ENCODE data around the gene KRTAP29-1.

Gene KRTAP29-1

GRCh38 chr17:41311111-41311510 lies 8.5 kb upstream of the KRTAP29-1 start:
- Histone ChIP-seq H3K36me3 (ENCODE audit: control insufficient read depth, insufficient read depth, low read length) (no peaks in the 10 kb centered on the region), H3K9me3 (ENCODE audit: control insufficient read depth, insufficient read depth, low read depth, low read length) (no peaks in the 10 kb centered on the region), H3K9ac (ENCODE audit: low read length) (no peak overlapping the region), H3K27ac (ENCODE audit: low read depth, low read length) (no peak overlapping the region), H3K4me1 (ENCODE audit: control insufficient read depth, insufficient read depth, low read length) (no peaks in the 10 kb centered on the region), H3K4me3 (ENCODE audit: low read depth, low read length) (no peak overlapping the region), H3K27me3 (ENCODE audit: control insufficient read depth, insufficient read depth, low read length) (peaks cover 3% of the 10 kb centered on the region; the same call in 1 of the 2 replicates)

GRCh38 chr17:41308918-41309359 lies 6.3 kb upstream of the KRTAP29-1 start, which contains the start of gene KRTAP16-1:
Gene KRTAP16-1, minus strand, starts transcription at chr17:41309309. Its CDS starts 56 bp downstream, at chr17:41309253.
- Histone ChIP-seq H3K4me3 (ENCODE audit: low read depth, low read length) (no peak within 1 kb of the TSS), H3K27me3 (ENCODE audit: control insufficient read depth, insufficient read depth, low read length) (peaks cover 3% of the 10 kb centered on the region; the same call in 1 of the 2 replicates), H3K27ac (ENCODE audit: low read depth, low read length) (no peak within 1 kb of the TSS), H3K4me1 (ENCODE audit: control insufficient read depth, insufficient read depth, low read length) (no peaks in the 10 kb centered on the region), H3K9me3 (ENCODE audit: control insufficient read depth, insufficient read depth, low read depth, low read length) (no peaks in the 10 kb centered on the region), H3K9ac (ENCODE audit: low read length) (no peak within 1 kb of the TSS), H3K36me3 (ENCODE audit: control insufficient read depth, insufficient read depth, low read length) (no peaks in the 10 kb centered on the region)

- Histone ChIP-seq H3K27ac (ENCODE audit: low read depth, low read length) (no peak overlapping the region), H3K4me1 (ENCODE audit: control insufficient read depth, insufficient read depth, low read length) (no peaks in the 10 kb centered on the region), H3K9me3 (ENCODE audit: control insufficient read depth, insufficient read depth, low read depth, low read length) (no peaks in the 10 kb centered on the region), H3K36me3 (ENCODE audit: control insufficient read depth, insufficient read depth, low read length) (no peaks in the 10 kb centered on the region), H3K9ac (ENCODE audit: low read length) (no peak overlapping the region), H3K27me3 (ENCODE audit: control insufficient read depth, insufficient read depth, low read length) (peaks cover 3% of the 10 kb centered on the region; the same call in 1 of the 2 replicates), H3K4me3 (ENCODE audit: low read depth, low read length) (no peak overlapping the region)
These were observed 5.7 kb upstream of the KRTAP29-1 start for GRCh38 chr17:41308251-41308917.

- no peaks in the 10 kb centered on the region for H3K9me3 ChIP-seq (ENCODE audit: control insufficient read depth, insufficient read depth, low read depth, low read length)
- no peaks in the 10 kb centered on the region for H3K36me3 ChIP-seq (ENCODE audit: control insufficient read depth, insufficient read depth, low read length)
- no peaks in the 10 kb centered on the region for H3K4me1 ChIP-seq (ENCODE audit: control insufficient read depth, insufficient read depth, low read length)
- peaks cover 3% of the 10 kb centered on the region; the same call in 1 of the 2 replicates for H3K27me3 ChIP-seq (ENCODE audit: control insufficient read depth, insufficient read depth, low read length)
- no peak overlapping the region for H3K9ac ChIP-seq (ENCODE audit: low read length)
- no peak overlapping the region for H3K27ac ChIP-seq (ENCODE audit: low read depth, low read length)
- no peak overlapping the region for H3K4me3 ChIP-seq (ENCODE audit: low read depth, low read length)
These were observed 5.0 kb upstream of the KRTAP29-1 start for GRCh38 chr17:41307647-41308046.

GRCh38 chr17:41304091-41304490 lies 1.4 kb upstream of the KRTAP29-1 start:
- H3K27me3 ChIP-seq (ENCODE audit: control insufficient read depth, insufficient read depth, low read length): peaks cover 2% of the 10 kb centered on the region; the same call in 1 of the 2 replicates
- H3K9me3 ChIP-seq (ENCODE audit: control insufficient read depth, insufficient read depth, low read depth, low read length): no peaks in the 10 kb centered on the region
- H3K27ac ChIP-seq (ENCODE audit: low read depth, low read length): no peak overlapping the region
- H3K4me3 ChIP-seq (ENCODE audit: low read depth, low read length): no peak overlapping the region
- no peaks in the 10 kb centered on the region for H3K4me1 ChIP-seq (ENCODE audit: control insufficient read depth, insufficient read depth, low read length)
- H3K36me3 ChIP-seq (ENCODE audit: control insufficient read depth, insufficient read depth, low read length): no peaks in the 10 kb centered on the region
- H3K9ac ChIP-seq (ENCODE audit: low read length): no peak overlapping the region

GRCh38 chr17:41302981-41303380 lies 330 bp upstream of the KRTAP29-1 start:
- Histone ChIP-seq H3K36me3 (ENCODE audit: control insufficient read depth, insufficient read depth, low read length) (no peaks in the 10 kb centered on the region), H3K4me3 (ENCODE audit: low read depth, low read length) (no peak overlapping the region), H3K9ac (ENCODE audit: low read length) (no peak overlapping the region), H3K9me3 (ENCODE audit: control insufficient read depth, insufficient read depth, low read depth, low read length) (no peaks in the 10 kb centered on the region), H3K4me1 (ENCODE audit: control insufficient read depth, insufficient read depth, low read length) (no peaks in the 10 kb centered on the region), H3K27ac (ENCODE audit: low read depth, low read length) (no peak overlapping the region), H3K27me3 (ENCODE audit: control insufficient read depth, insufficient read depth, low read length) (no peaks in the 10 kb centered on the region)

- Histone ChIP-seq H3K36me3 (ENCODE audit: control insufficient read depth, insufficient read depth, low read length) (no peaks in the 10 kb centered on the region), H3K9me3 (ENCODE audit: control insufficient read depth, insufficient read depth, low read depth, low read length) (no peaks in the 10 kb centered on the region), H3K27me3 (ENCODE audit: control insufficient read depth, insufficient read depth, low read length) (no peaks in the 10 kb centered on the region), H3K27ac (ENCODE audit: low read depth, low read length) (no peak overlapping the region), H3K4me1 (ENCODE audit: control insufficient read depth, insufficient read depth, low read length) (no peaks in the 10 kb centered on the region), H3K4me3 (ENCODE audit: low read depth, low read length) (no peak overlapping the region), H3K9ac (ENCODE audit: low read length) (no peak overlapping the region)
These were observed 1.4 kb downstream of the KRTAP29-1 start for GRCh38 chr17:41301204-41301790.

GRCh38 chr17:41298458-41299135 lies 4.1 kb downstream of the KRTAP29-1 start:
- Histone ChIP-seq H3K4me3 (ENCODE audit: low read depth, low read length) (peak overlapping the region; percentile 28; the same call in 1 of the 2 replicates), H3K9ac (ENCODE audit: low read length) (no peak overlapping the region), H3K9me3 (ENCODE audit: control insufficient read depth, insufficient read depth, low read depth, low read length) (no peaks in the 10 kb centered on the region), H3K4me1 (ENCODE audit: control insufficient read depth, insufficient read depth, low read length) (no peaks in the 10 kb centered on the region), H3K27me3 (ENCODE audit: control insufficient read depth, insufficient read depth, low read length) (no peaks in the 10 kb centered on the region), H3K27ac (ENCODE audit: low read depth, low read length) (no peak overlapping the region), H3K36me3 (ENCODE audit: control insufficient read depth, insufficient read depth, low read length) (no peaks in the 10 kb centered on the region)

- Histone ChIP-seq H3K4me1 (ENCODE audit: control insufficient read depth, insufficient read depth, low read length) (no peaks in the 10 kb centered on the region), H3K4me3 (ENCODE audit: low read depth, low read length) (no peak overlapping the region), H3K27ac (ENCODE audit: low read depth, low read length) (no peak overlapping the region), H3K27me3 (ENCODE audit: control insufficient read depth, insufficient read depth, low read length) (no peaks in the 10 kb centered on the region), H3K9me3 (ENCODE audit: control insufficient read depth, insufficient read depth, low read depth, low read length) (no peaks in the 10 kb centered on the region), H3K36me3 (ENCODE audit: control insufficient read depth, insufficient read depth, low read length) (no peaks in the 10 kb centered on the region), H3K9ac (ENCODE audit: low read length) (no peak overlapping the region)
These were observed 5.8 kb downstream of the KRTAP29-1 start for GRCh38 chr17:41296846-41297245.

GRCh38 chr17:41294016-41294415 lies 8.6 kb downstream of the KRTAP29-1 start:
- H3K9me3 ChIP-seq (ENCODE audit: control insufficient read depth, insufficient read depth, low read depth, low read length): no peaks in the 10 kb centered on the region
- H3K27ac ChIP-seq (ENCODE audit: low read depth, low read length): no peak overlapping the region
- H3K4me3 ChIP-seq (ENCODE audit: low read depth, low read length): no peak overlapping the region
- no peak overlapping the region for H3K9ac ChIP-seq (ENCODE audit: low read length)
- no peaks in the 10 kb centered on the region for H3K4me1 ChIP-seq (ENCODE audit: control insufficient read depth, insufficient read depth, low read length)
- no peaks in the 10 kb centered on the region for H3K36me3 ChIP-seq (ENCODE audit: control insufficient read depth, insufficient read depth, low read length)
- H3K27me3 ChIP-seq (ENCODE audit: control insufficient read depth, insufficient read depth, low read length): no peaks in the 10 kb centered on the region

GRCh38 chr17:41287050-41287449 lies 15.6 kb downstream of the KRTAP29-1 start:
- H3K9ac ChIP-seq (ENCODE audit: low read length): no peak overlapping the region
- no peak overlapping the region for H3K27ac ChIP-seq (ENCODE audit: low read depth, low read length)
- H3K9me3 ChIP-seq (ENCODE audit: control insufficient read depth, insufficient read depth, low read depth, low read length): no peaks in the 10 kb centered on the region
- H3K4me3 ChIP-seq (ENCODE audit: low read depth, low read length): no peak overlapping the region
- no peaks in the 10 kb centered on the region for H3K27me3 ChIP-seq (ENCODE audit: control insufficient read depth, insufficient read depth, low read length)
- peaks cover 5% of the 10 kb centered on the region; the same call in 1 of the 2 replicates for H3K4me1 ChIP-seq (ENCODE audit: control insufficient read depth, insufficient read depth, low read length)
- no peaks in the 10 kb centered on the region for H3K36me3 ChIP-seq (ENCODE audit: control insufficient read depth, insufficient read depth, low read length)

Data from HUES6 (cell line).